Femur (tissue), 1 donor: ENCODE data around the gene CLPSL2.

Experiments
- DNase-seq: peaks from one replicate; pipeline ENCODE4 v3.0.0-alpha.2; 2017

The CLPSL2 gene

DNA sequence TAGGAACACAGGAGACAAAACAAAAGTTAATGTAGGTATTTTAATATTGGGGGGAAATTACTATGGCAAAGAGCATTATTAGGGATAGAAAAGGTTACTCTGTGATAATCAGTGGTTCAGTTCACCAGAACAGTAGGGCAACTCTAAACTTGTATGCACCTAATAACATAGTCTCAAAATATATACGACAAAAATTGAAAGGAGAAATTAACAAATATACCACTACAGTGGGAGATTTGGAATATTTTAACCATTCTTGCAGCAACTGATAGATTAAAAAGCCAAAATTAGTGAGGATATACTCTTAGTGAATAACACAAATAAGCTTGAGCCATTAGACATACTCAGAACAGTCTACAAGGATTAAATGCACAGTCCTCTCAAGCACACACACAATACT, 28.5 kb upstream of the CLPSL2 start:
- DNase-seq = no peak

DNA sequence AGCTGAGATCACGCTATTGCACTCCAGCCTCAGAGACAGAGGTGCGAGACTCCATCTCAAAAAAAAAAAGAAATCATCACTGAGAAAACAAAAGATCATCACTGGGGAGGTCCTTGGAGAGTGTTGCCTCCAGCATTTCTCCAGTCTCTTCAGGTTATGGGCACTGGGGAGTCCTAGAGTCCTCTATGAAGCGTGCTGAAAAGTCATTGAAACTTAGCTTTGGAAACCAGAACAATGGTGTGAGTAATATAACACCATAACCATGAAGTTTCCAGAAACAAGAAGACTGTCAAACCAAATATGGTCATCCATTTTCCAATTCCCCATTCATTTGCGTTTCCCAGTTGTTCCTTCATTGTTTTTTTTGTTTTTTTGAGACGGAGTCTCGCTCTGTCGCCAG, 25.8 kb upstream of the CLPSL2 start:
- no peak for DNase-seq

- no peak for DNase-seq
Measured at GRCh38 chr6:35751594-35751993, 24.8 kb upstream of the CLPSL2 start.

GRCh38 chr6:35752330-35752729, 24.1 kb upstream of the CLPSL2 start:
- no peak for DNase-seq

- no peak for DNase-seq
Measured at GRCh38 chr6:35754452-35755277, 21.7 kb upstream of the CLPSL2 start.

DNA sequence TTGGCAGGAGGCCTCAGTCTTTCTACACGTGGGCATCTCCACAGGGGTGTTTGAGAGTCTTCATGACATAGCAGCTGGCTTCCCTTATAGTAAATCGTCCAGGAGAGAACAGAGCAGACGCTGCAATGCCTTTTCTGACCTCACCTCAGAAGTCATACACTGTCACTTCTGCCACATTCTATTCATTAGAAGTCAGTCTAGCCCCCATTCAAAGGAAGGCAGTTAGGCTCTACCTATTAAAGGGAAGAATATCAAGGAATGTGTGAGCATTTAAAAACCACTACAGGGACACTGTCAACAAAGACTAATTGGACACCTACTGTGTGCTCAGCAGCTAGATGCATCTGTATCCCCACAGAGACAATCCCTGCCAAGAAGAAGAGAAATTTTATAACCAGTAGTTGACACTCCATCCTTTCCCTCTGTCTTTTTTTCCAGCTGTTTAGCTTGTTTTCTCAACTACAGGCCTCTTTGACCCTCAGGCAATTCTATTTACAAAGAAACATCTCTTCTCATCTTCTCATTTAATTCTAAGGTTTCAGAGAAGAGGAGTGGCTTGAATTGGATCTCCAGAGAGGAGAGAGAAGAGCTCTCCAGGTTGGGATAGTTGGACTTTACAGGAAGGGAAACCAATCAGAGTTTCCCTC, 21.0 kb upstream of the CLPSL2 start:
- DNase-seq = no peak

DNA sequence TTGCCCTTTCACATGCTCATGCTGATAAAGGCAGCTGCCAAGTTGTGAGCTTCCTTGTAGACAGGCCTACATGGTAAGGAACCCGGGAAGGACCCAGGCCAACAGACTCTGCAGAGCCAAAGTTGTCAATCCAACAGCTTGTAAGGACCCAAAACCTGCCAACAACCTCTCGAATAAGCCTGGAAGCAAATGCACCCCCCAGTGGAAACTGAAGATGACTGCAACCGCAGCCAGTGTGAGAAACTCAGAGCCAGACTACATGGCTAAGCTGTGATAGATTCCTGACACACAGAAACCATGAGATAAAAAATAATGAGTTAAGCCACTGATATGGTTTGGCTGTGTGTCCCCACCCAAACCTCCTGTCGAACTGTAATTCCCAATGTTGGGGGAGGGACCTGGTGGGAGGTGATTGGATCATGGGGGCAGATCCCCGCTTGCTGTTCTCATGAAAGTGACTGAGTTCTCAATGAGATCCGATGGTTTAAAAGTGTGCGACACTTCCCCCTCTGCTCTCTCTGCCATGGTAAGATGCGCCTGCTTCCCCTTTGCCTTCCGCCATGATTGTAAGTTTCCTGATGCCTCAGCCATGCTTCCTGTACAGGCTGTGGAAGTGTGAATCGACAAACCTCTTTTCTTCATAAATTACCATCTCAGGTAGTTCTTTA, 18.8 kb upstream of the CLPSL2 start:
- DNase-seq = no peak

DNA sequence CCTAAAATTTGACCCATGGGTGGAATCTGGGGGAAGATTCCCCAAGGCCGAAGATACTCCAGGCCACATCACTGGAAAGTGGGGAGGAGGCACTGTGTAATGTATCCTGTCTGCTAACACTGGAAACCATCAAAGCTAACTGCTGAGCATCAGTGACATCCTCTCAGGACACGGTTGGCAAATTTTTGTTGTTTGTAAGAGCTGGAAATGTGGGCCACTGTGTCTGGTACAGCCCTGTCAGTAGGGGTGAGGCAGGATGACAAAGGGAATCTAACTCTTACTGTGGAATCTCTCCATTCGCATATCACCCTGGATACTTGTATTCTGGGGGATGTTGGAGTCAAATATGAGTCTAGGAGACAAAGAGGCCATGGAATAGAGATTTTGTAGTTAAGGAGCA, 17.0 kb upstream of the CLPSL2 start:
- DNase-seq = no peak

DNA sequence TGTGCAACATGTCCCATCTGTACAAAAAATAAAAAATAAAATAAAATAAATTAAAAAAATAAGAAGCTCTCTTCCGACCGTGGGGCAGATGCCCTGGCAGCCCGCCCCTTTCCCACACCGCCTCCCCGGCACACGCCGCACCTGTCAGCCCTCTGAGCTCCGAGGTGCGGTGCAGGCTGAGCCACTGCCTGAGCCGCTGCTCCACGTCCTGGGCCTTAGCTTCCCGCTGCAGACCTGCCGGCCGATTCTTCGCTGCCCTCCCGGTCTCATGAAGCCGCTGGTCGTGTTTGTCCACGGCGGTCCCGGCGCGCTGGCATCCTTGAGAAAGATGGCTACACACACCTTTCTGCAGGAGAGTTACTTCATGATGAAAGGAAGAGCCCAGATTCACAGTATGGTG, 10.7 kb upstream of the CLPSL2 start:
- DNase-seq = no peak

DNA sequence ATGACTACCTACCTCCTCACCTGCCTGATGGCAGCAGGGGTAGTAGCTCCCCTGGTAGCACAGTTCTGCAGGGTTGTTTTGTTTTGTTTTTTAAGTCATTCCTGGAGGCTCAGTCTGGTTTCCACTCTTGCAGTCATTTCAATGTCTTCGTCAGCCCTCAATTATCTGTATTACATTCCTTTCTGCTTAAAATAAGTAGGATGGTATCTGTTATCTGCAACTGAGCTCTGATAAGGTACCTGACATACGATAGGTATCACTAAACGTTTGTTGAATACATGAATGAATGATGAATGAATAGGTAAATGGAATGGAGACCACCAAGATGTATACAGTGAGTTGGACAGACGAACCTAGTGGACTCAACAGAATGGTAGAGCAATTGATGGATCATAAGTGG, 7.2 kb upstream of the CLPSL2 start:
- no peak for DNase-seq

DNA sequence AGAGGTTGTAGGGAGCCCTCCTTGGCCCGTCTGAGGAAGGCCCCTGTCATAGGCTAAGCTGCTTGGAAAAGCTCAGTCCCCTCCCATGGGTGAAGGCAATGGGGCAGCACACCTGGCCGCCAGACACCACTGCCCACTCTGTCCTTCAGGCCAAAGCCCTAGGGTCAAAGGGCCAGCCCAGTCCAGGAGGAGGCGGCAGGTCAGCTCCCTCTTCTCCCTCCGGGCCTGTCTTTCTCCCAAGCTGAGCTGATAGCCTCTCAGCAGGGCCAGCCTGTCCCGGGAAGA, 5.1 kb upstream of the CLPSL2 start:
- no peak for DNase-seq

GRCh38 chr6:35774116-35774794, 2.1 kb upstream of the CLPSL2 start:
- DNase-seq = no peak

DNA sequence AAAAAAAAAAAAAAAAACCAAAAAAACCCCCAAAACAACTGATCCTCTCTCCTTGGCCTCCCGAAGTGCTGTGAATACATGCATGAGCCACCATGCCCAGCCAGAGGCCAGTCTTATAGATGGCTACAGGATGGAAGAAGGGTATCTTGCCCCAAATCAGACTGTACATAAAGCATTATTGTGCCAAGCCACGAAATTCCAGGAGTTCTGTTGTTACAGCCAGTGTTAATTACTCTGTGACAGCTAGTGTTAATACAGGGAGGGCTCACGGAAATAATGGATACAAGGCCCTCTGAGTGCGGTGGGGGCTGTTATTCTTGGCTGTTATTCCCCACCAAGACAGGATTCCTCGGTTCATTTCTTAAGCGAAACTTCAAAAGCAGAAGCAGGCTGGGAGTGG, 1.4 kb upstream of the CLPSL2 start:
- DNase-seq = no peak

DNA sequence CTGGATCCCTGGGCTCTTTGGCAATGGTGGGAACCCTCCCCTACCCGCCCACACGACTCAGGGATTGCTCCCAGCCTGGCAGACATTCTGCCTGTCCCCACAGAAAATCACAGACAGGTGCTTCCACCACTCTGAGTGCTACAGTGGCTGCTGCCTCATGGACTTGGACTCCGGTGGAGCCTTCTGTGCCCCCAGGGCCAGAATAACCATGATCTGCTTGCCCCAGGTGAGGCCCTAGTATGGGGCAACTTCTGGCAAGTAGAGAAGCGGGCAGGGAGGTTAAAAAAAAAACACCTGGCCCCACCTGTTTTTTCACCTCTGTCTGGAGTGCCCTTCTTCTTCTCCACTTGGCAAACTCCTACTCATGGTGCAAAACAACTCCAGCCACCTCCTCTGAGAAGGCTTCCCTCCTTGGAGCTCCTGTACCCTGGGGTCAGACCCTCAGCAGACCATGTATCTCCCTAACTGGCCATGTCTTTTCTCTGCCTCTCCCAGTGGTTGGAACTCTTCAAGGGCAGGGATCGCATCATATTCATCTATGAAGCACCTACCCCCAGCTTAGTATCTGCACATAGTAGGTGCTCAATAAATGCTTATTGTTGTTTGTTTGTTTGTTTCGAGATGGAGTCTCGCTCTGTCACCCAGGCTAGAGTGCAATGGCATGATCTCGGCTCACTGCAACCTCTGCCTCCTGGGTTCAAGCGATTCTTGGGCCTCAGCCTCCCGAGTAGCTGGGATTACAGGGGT, 1.1 kb downstream of the CLPSL2 start:
- DNase-seq = no peak

DNA sequence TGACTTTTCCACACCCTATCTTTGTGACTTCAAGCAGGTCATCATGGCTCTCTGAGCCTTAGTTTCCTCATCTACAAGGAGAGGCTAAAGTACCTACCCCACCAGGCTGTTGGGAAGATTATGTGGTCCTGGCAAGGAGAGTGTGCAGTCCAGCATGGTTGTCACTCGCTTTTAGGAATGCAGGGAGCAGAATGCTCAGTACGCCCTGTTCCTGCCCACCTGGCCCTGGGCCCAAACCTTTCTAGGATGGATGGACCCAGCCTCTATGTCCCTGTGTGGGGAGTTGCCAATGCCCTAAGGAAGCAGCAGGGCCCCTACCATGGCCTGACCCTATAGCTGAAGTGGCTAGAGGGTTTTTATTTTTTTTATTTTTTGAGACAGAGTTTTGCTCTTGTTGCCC, 2.0 kb downstream of the CLPSL2 start:
- no peak for DNase-seq

GRCh38 chr6:35780719-35781118, 4.3 kb downstream of the CLPSL2 start, which contains the start of gene CLPSL1:
Gene CLPSL1, plus strand, starts transcription at chr6:35781019. Its CDS starts 92 bp downstream, at chr6:35781111.
- no peak for DNase-seq

DNA sequence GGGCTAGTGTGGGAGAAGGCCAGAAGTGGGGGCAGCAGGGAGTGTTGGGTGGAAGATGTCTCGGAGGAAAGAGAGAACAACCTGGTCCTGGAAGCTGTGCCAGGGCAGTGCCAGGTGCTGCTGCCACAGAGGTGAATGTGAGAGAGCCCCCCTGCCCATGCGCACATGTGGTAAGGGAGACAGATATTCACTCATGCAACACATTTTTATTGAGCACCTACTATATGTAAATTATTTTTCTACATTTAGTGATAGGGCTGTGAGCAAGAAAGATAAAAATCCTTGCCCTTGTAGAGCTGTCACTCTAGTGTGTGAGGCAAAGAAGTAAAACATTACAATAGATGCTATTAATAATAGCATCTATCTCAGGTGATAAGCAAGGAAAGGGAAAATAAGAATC, 4.9 kb downstream of the CLPSL2 start:
- DNase-seq = no peak

- DNase-seq = no peak
Measured at GRCh38 chr6:35782424-35782823, 6.0 kb downstream of the CLPSL2 start.

DNA sequence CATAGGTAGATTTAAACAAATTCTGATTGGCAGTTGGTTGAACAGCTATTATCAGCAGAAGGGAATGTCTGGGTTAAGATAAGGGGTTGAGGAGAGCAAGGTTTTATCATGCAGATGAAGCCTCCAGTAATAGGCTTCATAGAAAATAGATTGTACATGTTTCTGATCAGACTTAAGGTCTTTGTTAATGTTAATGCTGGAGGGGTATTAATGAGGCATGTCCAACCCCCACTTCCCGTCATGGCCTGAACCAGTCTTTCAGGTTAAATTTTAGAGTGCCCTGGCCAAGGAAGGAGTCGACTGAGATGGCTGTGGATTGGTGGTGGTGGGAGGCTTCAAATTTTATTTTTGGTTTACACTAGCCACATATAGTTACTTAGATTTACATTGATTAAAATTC, 7.8 kb downstream of the CLPSL2 start:
- DNase-seq = no peak

GRCh38 chr6:35786272-35786671, 9.9 kb downstream of the CLPSL2 start:
- DNase-seq = no peak

DNA sequence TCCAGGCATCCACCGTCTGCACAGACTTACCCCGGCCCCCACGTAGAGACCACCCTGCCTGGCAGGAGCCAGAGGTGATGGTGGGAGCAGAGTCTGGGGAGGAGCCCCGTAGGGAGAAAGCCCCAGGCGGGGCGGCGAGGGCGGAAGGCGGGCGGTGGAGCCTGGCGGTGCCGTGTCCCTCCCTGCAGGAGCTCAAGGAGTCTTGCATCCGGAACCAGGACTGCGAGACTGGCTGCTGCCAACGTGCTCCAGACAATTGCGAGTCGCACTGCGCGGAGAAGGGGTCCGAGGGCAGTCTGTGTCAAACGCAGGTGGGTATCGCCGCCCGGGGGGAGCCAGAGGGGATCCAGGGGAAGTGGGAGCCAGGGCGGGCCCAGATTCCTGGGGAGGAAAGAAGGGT, 10.4 kb downstream of the CLPSL2 start:
- no peak for DNase-seq

DNA sequence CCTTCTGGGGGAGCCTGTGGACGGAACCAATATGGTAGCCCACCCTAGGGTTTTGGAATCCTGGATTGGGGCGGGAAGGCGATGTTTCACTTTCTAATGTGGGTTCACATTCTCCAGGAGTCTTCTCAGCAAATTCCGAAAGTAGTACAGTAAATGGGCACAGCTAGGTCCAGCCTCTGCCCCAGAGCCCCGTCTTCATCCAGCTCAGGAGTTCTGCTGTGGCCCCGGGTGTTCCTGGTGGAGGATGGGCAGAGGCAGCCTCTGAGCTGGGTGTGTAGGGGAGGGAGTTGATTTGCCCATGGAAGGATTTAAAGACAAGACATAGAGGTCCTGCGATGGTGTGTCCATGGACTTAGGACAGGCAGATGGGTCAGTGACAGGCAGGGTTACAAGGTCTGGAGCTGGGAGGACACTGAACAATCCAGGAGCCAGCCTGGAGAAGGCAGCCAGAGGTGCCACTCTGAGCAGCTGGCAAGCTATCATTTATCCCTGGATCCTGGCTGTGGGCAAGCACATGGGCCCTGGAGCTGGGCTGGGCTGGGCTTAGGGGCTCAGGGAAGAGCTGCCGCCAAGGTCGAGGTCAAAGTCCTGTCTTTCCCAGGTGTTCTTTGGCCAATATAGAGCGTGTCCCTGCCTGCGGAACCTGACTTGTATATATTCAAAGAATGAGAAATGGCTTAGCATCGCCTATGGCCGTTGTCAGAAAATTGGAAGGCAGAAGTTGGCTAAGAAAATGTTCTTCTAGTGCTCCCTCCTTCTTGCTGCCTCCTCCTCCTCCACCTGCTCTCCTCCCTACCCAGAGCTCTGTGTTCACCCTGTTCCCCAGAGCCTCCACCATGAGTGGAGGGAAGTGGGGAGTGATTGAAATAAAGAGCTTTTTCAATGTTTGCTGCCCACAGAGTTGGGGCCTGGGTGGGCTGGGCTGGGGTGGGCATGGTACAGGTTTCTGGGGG, 11.1 kb downstream of the CLPSL2 start:
- DNase-seq = no peak
